PC-3 (cell line): ENCODE results near the gene ORMDL3. TPM values are rescaled to one million over a fixed set of nuclear protein-coding genes. Genes with fewer than 3 reads are reported as not detected.

ENCODE experiments used
- ATAC-seq: fragments of 200-7000 bp; cut with Tn5 transposase; 2 replicates; pipeline ENCODE4 v1.9.1; 2020; ENCODE audit warnings: mild to moderate bottlenecking, moderate library complexity
- BruUV-seq: library from RNA; stranded (reverse); fragments of 400-500 nt; replicated peaks from 2 replicates; lab custom pipeline; 2021; lab: Mats Ljungman, UMichigan
- CTCF ChIA-PET: fragments of 300-600 bp; sonication (Branson Sonifier 250); formaldehyde crosslinking; loops from one replicate; lab custom pipeline; 2022; ENCODE audit warnings: antibody characterized with exemption; lab: Charles Lee
- POLR2A ChIA-PET: fragments of 300-600 bp; sonication (Branson Sonifier 250); formaldehyde crosslinking; loops from one replicate; lab custom pipeline; 2022; ENCODE audit warnings: antibody characterized with exemption; ENCODE audit not compliant: unreplicated experiment; lab: Charles Lee
- DNase-seq: peaks from one replicate; pipeline ENCODE4 v3.0.0-alpha.2; 2015
- H2AFZ ChIP-seq: fragments of 300-600 bp; sonication (generic); 2 replicates; pipeline ENCODE4 v1.6.0; 2016; ENCODE audit warnings: antibody characterized with exemption, low read length
- H3F3A ChIP-seq: fragments of 300-600 bp; sonication (generic); one replicate; pipeline ENCODE4 v1.6.0; 2017; ENCODE audit warnings: antibody characterized with exemption, low read length, control low read depth, mild to moderate bottlenecking; ENCODE audit not compliant: unreplicated experiment
- H3K27ac ChIP-seq: fragments of 300-600 bp; sonication (generic); 2 replicates; pipeline ENCODE4 v1.5.1; 2016; ENCODE audit warnings: mild to moderate bottlenecking, low read length
- H3K27me3 ChIP-seq: fragments of 300-600 bp; sonication (generic); 2 replicates; pipeline ENCODE4 v1.6.1; 2016; ENCODE audit warnings: low read length, mixed read lengths
- H3K36me3 ChIP-seq: fragments of 300-600 bp; sonication (generic); 2 replicates; pipeline ENCODE4 v1.6.1; 2016; ENCODE audit warnings: low read depth, mixed run types, low read length, mixed read lengths
- H3K4me1 ChIP-seq: fragments of 300-600 bp; sonication (generic); 2 replicates; pipeline ENCODE4 v1.5.1; 2016; ENCODE audit warnings: low read length; ENCODE audit not compliant: insufficient read depth
- H3K4me2 ChIP-seq: fragments of 300-600 bp; sonication (generic); 2 replicates; pipeline ENCODE4 v1.6.0; 2016; ENCODE audit warnings: low read length
- H3K4me3 ChIP-seq: fragments of 300-600 bp; sonication (generic); 2 replicates; pipeline ENCODE4 v1.5.1; 2016; ENCODE audit warnings: mild to moderate bottlenecking, low read length, mixed read lengths
- H3K79me2 ChIP-seq: fragments of 300-600 bp; sonication (generic); 2 replicates; pipeline ENCODE4 v1.6.1; 2017; ENCODE audit warnings: low read length, mixed read lengths
- H3K9ac ChIP-seq: fragments of 300-600 bp; sonication (generic); 2 replicates; pipeline ENCODE4 v1.6.0; 2016; ENCODE audit warnings: mild to moderate bottlenecking, low read length
- H3K9me2 ChIP-seq: fragments of 300-600 bp; sonication (generic); replicated peaks from 2 replicates; pipeline ENCODE4 v1.6.1; 2016; ENCODE audit warnings: mixed run types, low read length, mixed read lengths
- H3K9me3 ChIP-seq: fragments of 300-600 bp; sonication (generic); 2 replicates; pipeline ENCODE4 v1.6.1; 2016; ENCODE audit warnings: low read length, mixed read lengths
- H4K20me1 ChIP-seq: fragments of 300-600 bp; sonication (generic); 2 replicates; pipeline ENCODE4 v1.6.1; 2016; ENCODE audit warnings: low read length, mixed read lengths
- CTCF ChIP-seq: fragments of 300-600 bp; sonication (generic); conservative IDR thresholded peaks from 2 replicates; pipeline ENCODE4 v1.5.1; 2017; ENCODE audit warnings: antibody characterized with exemption, low read depth, mild to moderate bottlenecking, low read length
- EZH2 ChIP-seq: fragments of 300-600 bp; sonication (generic); IDR thresholded peaks from one replicate; pipeline ENCODE4 v1.6.1; 2017; ENCODE audit warnings: antibody characterized with exemption, mild to moderate bottlenecking, low read length; ENCODE audit not compliant: unreplicated experiment
- EZH2phosphoT487 ChIP-seq: fragments of 300-600 bp; sonication (generic); IDR thresholded peaks from 2 replicates; pipeline ENCODE4 v1.6.1; 2018; ENCODE audit warnings: mild to moderate bottlenecking, antibody characterized with exemption, low read length, borderline replicate concordance
- intact Hi-C: fragments of 100-400 bp; cut with micrococcal nuclease; formaldehyde crosslinking; loops from 2 replicates; pipeline ENCODE4 v1.9.0; 2023
- total RNA-seq: library from RNA; depleted of rRNA; stranded (reverse); fragments of >200 nt; gene quantifications from 2 replicates; pipeline ENCODE4 v1.2.3, GENCODE V29; 2014

Gene ORMDL3
- total RNA-seq, 1 experiment from 2014 or later = 27.4 TPM

GRCh38 chr17:39913989-39914388 lies 13.4 kb downstream of the ORMDL3 start:
- Histone ChIP-seq H3K4me1 (no peaks in the 10 kb centered on the region), H3K79me2 (no peaks in the 10 kb centered on the region), H3K36me3 (no peaks in the 10 kb centered on the region), H3K4me3 (no peak overlapping the region), H3K9ac (no peak overlapping the region), H4K20me1 (no peaks in the 10 kb centered on the region), H3K4me2 (no peak overlapping the region), H3K9me2 (no peaks in the 10 kb centered on the region), H3K27me3 (no peaks in the 10 kb centered on the region), H3K9me3 (no peaks in the 10 kb centered on the region), H3K27ac (no peak overlapping the region), H2AFZ (no peak overlapping the region), H3F3A (no peaks in the 10 kb centered on the region)
- TF ChIP-seq EZH2phosphoT487 (no peak), EZH2 (no peak), CTCF (no peak)
- BruUV-seq = no TSS peak
- CTCF ChIA-PET = no interaction called here
- POLR2A ChIA-PET = no interaction called here
- DNase-seq (no peak), ATAC-seq (no peak)
- intact Hi-C loops = no loop called here

GRCh38 chr17:39908789-39909352 lies 18.5 kb downstream of the ORMDL3 start:
- no peak overlapping the region for H3K9ac ChIP-seq
- ChIA-PET CTCF (no interaction called here), POLR2A (no interaction called here)
- H3K79me2 ChIP-seq = no peaks in the 10 kb centered on the region
- DNase-seq (no peak), ATAC-seq (no peak)
- H3K4me3 ChIP-seq = no peak overlapping the region
- H3K4me1 ChIP-seq = no peaks in the 10 kb centered on the region
- H2AFZ ChIP-seq = no peak overlapping the region
- no peaks in the 10 kb centered on the region for H3F3A ChIP-seq
- BruUV-seq = no TSS peak
- no peaks in the 10 kb centered on the region for H4K20me1 ChIP-seq
- intact Hi-C loops = no loop called here
- no peak overlapping the region for H3K27ac ChIP-seq
- no peaks in the 10 kb centered on the region for H3K9me3 ChIP-seq
- no peaks in the 10 kb centered on the region for H3K27me3 ChIP-seq
- no peak overlapping the region for H3K4me2 ChIP-seq
- TF ChIP-seq CTCF = no peak
- TF ChIP-seq EZH2 = no peak
- no peak for TF ChIP-seq EZH2phosphoT487
- no peaks in the 10 kb centered on the region for H3K9me2 ChIP-seq
- no peaks in the 10 kb centered on the region for H3K36me3 ChIP-seq

- no TSS peak for BruUV-seq
- H3K27me3 ChIP-seq = no peaks in the 10 kb centered on the region
- no peaks in the 10 kb centered on the region for H4K20me1 ChIP-seq
- TF ChIP-seq EZH2phosphoT487 = no peak
- no peak for TF ChIP-seq EZH2
- H2AFZ ChIP-seq = no peak overlapping the region
- DNase-seq = no peak
- H3K9ac ChIP-seq = no peak overlapping the region
- ChIA-PET CTCF (no interaction called here), POLR2A (no interaction called here)
- no peaks in the 10 kb centered on the region for H3F3A ChIP-seq
- H3K79me2 ChIP-seq = no peaks in the 10 kb centered on the region
- no peak overlapping the region for H3K4me2 ChIP-seq
- H3K9me3 ChIP-seq = no peaks in the 10 kb centered on the region
- ATAC-seq = no peak
- no peaks in the 10 kb centered on the region for H3K4me1 ChIP-seq
- H3K36me3 ChIP-seq = no peaks in the 10 kb centered on the region
- no peak overlapping the region for H3K27ac ChIP-seq
- intact Hi-C loops = no loop called here
- no peaks in the 10 kb centered on the region for H3K9me2 ChIP-seq
- no peak overlapping the region for H3K4me3 ChIP-seq
Observed at GRCh38 chr17:39904990-39905288, 22.5 kb downstream of the ORMDL3 start.
